GM12801 (cell line): ENCODE results near the gene FNDC11.

ENCODE experiments used
- CTCF ChIP-seq: IDR thresholded peaks from one replicate; pipeline ENCODE4 v1.5.1; 2011; ENCODE audit warnings: control low read depth; ENCODE audit not compliant: insufficient read length; ENCODE audit errors: extremely low read depth

The FNDC11 gene

DNA sequence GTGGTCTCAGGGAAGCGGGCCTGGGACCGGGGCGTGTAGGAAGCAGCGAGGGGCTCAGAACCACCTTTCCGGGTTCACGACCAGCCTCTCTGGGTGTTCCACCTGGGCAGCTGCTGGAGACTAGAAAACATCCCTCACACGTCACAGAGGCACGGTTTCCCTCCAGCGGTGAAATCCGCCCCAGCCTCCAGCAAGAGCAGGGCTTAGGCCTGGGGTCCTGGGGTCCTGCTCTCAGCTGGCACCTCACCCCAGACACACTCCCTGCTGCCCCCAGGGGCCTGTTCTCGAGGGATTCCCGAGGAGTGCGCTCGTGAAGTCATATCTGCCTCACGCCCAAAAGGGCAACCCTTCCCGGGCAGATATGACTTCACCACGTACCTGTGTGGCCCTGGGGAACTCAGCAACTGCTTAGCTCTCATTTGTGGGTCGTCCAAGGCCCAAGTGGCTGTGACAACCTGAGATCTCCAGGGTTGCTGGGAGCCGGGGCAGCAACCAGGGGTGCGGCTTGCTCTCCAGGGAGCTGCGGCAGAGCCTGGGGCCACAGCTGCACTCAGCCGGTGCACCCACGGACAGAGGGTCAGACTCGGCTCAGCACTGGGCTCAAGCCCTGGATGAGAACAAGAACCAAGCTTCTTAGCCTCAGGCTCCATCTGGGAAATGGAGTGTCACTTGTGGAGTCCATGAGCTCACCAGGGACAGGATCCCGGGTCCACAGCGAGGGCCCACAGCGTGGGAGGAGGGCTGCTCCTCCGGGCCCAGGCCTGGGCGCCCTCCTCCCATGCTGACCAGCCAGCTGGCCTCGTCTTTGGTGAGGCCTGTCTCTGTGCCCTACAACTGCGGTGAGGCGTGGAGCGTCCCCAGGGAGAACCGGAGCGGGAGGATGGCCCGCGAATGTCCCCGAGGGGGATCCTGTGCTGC lies 661 bp downstream of the FNDC11 start:
- no peak for TF ChIP-seq CTCF

GRCh38 chr20:63555661-63556381 lies 1.9 kb downstream of the FNDC11 start:
- no peak for TF ChIP-seq CTCF

GRCh38 chr20:63556873-63557478 lies 3.0 kb downstream of the FNDC11 start:
- TF ChIP-seq CTCF: no peak

DNA sequence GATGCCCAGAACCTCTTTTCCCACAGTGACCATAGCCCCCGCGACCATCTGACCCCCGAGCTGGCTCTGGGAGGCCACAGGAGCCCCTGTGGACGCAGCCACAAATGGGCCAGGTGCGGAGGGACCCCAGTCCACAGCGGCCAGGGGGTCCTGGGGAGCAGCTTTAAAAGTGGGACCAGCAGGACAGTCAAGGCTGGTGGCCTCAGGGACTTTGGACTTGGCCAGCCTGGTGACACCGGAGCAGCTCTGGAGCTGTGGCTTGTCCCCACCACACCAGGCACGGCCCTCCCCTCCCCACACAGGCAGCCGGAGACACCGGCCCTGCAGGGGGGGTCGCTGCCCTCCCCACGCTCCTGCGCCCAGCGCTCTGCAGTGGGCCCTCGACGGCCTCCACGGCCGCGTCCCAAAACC lies 3.5 kb downstream of the FNDC11 start:
- no peak for TF ChIP-seq CTCF

GRCh38 chr20:63558804-63559484 lies 5.0 kb downstream of the FNDC11 start:
- TF ChIP-seq CTCF: no peak

- no peak for TF ChIP-seq CTCF
Observed at GRCh38 chr20:63560333-63560805, 6.4 kb downstream of the FNDC11 start.
